GM21737 (cell line): ENCODE measurements around the gene TPRA1.
"Not testable (repeated sequence)": the region's sequence is repeated elsewhere in the genome, so short reads cannot be mapped to it uniquely, and the experiment has no call there.

Experiments used
- ATAC-seq: cut with Tn5 transposase; IDR thresholded peaks from one replicate; pipeline ENCODE4 v1.9.1; 2021; ENCODE audit warnings: mild to moderate bottlenecking, moderate library complexity; ENCODE audit not compliant: unreplicated experiment

Gene TPRA1

GRCh38 chr3:127539366-127540060 is 51.0 kb downstream of the TPRA1 start:
- no peak for ATAC-seq

DNA sequence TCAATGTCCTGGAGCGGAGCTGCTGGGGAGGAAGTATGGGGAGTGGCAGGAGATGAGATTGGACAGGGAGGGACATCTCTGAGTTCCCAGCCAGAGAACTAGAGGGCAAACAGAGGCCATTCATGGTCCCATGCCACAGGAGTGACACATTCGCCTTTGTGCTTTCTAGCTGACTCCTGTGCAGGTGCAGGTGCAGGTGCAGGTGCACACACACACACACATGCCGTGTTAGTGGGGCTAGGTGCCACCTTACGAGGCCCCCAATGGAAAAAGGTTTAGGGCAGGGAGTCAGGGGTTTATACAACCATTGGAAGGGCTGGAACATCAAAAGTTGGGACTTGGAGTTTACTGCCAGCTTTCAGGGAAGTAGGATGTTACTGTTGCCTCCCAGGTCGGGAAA is 52.0 kb downstream of the TPRA1 start:
- ATAC-seq: no peak

DNA sequence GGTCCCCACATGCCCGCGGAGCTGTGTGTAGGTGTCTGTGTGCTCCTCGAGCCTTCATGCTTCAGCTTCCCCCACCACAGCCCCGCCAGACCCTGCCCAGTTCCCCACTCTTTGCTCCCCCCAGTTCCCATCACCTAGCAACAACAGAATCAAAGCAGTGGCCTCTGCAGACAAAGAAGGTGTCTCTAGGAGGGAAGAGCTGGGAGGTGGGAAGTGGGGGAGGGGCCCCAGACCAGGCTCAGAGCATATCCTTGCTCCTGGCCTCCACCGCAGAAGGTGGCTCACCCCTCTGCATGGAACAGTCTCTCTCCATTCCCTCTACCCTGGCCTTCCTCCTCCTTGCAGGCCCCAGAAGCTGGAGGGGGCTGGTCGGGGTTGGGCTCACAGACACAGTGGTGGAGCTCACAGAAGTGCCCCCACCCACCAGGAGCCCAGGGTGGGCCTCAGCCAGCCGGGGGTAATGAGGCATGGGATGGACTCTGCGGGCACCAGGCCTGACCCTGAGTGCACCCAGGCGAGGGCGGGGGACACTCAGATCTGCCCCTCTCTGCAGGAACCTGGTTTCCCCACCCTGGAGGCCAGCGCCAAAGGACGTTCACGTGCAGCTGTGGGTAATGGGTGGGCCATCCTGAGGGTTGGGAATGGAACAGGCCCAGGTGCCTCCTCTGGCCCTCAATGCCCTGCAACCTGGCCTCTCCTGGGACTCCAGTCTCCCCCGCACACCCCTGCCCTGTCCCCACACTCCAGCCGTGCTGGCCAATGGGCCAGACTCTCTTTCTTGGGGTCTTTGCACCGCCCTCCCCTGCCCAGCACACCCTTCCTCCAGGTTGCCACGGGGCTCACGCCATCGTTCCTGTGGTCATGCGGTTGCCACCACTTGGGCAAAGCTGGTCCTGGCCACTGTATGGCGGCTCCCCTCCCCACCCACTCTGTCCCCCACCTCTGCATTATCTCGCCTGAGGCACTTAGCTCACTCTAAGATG is 53.4 kb downstream of the TPRA1 start:
- no peak for ATAC-seq

- no peak for ATAC-seq
Measured at GRCh38 chr3:127535901-127536829, 54.4 kb downstream of the TPRA1 start.

DNA sequence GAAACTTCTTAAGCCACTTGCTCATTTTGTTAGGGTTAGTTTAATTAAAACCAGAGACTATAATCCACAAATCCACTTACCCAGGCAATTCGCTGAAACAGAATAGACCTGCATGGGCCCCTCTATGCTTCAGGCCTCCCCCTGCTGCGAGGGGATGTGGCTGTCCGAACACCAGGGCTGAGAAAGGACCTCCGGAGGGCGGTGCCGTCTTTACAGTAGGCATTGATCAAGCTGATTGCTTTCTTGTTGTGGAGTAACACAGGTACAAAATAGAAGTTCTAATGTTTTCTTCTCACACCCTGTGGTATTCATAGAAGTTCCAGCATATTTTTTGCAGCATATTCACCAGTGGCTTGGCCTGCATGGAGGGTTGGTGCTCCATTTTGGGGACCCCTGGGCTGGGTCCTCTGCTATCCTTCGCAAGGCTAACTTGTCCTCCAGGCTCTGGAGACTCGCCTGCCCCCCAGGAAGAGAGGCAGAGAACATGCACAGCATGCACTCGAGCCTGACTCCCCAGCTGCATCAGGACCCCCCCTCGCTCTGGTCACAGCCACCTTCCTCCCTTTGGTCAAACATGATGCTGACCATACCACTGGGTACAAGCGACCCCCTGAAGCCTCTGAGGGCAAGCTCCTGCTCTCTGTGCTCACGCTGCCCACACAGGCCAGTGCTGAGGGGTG is 55.3 kb downstream of the TPRA1 start:
- no peak for ATAC-seq

GRCh38 chr3:127534564-127534963 is 56.0 kb downstream of the TPRA1 start:
- no peak for ATAC-seq

DNA sequence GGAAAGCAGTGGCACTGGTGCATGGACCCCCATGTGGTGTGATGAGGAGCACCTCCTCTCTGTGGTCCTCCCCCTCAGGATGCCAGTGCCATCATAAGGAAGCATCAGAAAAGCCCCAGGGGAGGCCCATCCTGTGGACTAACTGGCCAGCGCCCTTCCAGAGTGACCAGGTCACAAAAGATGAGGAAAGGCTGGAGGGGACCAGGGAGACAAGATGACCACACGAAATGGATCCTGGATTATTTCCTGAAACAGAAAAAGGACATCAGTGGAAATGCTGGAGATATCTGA is 56.4 kb downstream of the TPRA1 start:
- ATAC-seq: no peak

DNA sequence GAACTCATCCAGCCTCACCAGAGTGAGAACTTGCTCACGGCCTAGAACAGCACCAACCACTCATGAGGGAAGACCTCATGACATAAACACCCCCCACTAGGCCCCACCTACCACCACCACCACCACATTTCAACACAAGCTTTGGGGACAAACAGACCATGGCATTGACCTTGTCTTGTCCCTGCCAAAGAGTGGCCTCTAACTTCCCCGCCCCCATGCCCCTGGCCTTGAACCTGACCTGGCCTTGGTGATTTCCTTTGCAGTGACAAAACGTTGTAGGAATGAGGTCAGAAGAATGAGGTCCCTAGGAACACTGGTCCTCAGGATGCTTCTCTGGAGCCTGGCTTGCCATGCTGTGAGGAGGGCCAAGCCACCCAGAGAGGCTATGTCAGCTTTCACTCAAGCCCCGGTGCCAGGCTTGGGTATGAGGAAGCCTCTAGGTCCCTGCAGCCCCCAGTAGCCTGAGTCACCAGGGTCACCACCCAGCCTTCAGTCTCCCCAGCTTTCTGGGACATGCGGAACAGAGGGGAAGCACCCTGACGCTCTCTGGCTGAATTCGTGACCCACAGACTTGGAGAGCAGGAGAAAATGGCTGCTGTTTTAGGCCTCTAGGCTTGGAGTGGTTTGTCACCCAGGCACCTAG is 57.9 kb downstream of the TPRA1 start:
- ATAC-seq: no peak

DNA sequence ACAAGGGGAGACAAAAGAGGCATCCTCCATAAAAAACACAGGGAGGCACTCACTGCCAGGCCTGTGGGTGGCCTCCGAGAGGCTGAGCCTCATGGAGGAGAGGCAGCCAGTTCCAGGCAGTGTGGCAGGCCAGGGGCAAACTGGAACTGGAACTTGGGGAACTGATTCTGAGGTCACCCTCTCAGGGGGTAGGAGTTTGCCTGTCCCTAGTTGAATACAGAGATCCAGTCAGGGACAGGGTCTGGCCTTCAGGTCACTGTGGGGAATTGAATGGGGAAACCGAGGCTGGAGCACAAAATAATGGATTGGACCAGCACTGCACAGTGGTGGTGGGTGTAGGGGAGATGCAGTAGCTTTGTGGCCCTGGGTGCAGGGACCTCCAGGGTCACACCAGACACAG is 58.7 kb downstream of the TPRA1 start:
- no peak for ATAC-seq

DNA sequence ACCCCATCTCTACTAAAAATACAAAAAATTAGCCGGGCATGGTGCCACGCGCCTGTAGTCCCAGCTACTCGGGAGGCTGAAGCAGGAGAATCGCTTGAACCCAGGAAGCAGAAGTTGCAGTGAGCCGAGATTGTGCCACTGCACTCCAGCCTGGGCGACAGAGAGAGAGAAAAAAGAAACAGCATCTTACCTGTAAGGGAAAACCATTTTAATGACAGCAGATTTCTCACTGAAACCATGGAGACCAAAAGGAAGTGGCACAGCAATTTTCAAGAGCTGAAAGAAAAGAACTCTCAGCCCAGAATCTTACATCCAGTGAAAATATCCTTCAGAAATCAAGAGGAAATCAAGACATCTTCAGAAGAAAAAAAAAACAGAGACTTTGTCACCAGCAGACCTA is 59.7 kb downstream of the TPRA1 start:
- ATAC-seq: not testable (repeated sequence)

GRCh38 chr3:127529346-127530188 is 61.0 kb downstream of the TPRA1 start:
- no peak for ATAC-seq

- ATAC-seq: no peak
Measured at GRCh38 chr3:127525373-127525772, 65.2 kb downstream of the TPRA1 start.

DNA sequence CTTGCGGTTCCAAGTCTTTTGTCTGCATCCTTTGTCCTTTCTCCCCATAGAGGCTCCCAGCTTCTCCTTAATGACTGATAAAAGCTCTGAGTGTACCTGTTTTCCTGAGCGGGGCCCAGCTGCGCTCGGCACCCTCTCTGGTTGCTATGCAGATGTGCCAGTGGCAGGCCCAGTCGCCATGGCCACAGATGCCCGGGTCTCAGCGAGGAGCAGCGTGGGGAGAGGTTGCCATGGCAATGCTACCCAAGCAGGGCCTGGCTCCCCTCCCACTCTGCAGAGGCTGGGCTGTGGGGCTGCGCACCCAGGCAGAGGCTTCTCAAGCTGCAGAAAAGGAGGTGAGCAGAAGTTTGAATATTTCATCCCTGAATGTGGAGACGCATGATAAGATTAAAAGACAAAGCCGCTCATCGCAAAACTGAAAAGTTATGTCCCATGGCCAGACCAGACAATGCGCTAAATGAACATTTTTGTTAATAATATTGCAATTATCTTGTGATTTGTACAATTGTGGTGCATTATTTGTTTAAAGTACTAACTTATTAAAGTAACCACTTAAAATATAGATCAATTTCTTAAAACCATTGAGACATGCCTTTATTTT is 66.1 kb downstream of the TPRA1 start:
- no peak for ATAC-seq
